HepG2 (cell line): ENCODE measurements around the gene MARK2.

Source experiments
- ARNT ChIP-seq: fragments of 450-650 bp; IDR thresholded peaks from 2 replicates; pipeline ENCODE4 v1.6.1; 2017
- CTCF ChIP-seq: sonication (generic); formaldehyde crosslinking; IDR thresholded peaks from 2 replicates; pipeline ENCODE4 v1.5.0; 2020; ENCODE audit warnings: mild to moderate bottlenecking, missing genetic modification reagents, moderate library complexity
- EZH2 ChIP-seq: conservative IDR thresholded peaks from 2 replicates; pipeline ENCODE4 v1.6.1; 2012; ENCODE audit warnings: mild to moderate bottlenecking, low read depth, low read length, moderate library complexity
- FOXO1 ChIP-seq: sonication (generic); formaldehyde crosslinking; IDR thresholded peaks from 2 replicates; pipeline ENCODE4 v1.4.0; 2020; ENCODE audit warnings: missing genetic modification reagents
- HHEX ChIP-seq: IDR thresholded peaks from 2 replicates; pipeline ENCODE4 v1.6.1; 2016; ENCODE audit warnings: control low read depth
- HMG20B ChIP-seq: conservative IDR thresholded peaks from 2 replicates; pipeline ENCODE4 v1.6.1; 2016; ENCODE audit warnings: missing genetic modification reagents, missing compliant biosample characterization
- MAX ChIP-seq: IDR thresholded peaks from 2 replicates; pipeline ENCODE4 v1.6.1; 2012; ENCODE audit warnings: inconsistent platforms
- MTF1 ChIP-seq: sonication (generic); formaldehyde crosslinking; IDR thresholded peaks from 2 replicates; pipeline ENCODE4 v1.5.0; 2020; ENCODE audit warnings: missing genetic modification reagents
- MYC ChIP-seq: sonication (generic); formaldehyde crosslinking; IDR thresholded peaks from 2 replicates; pipeline ENCODE4 v1.9.0; 2021; ENCODE audit warnings: missing genetic modification reagents, borderline replicate concordance
- SUZ12 ChIP-seq: fragments of 150-350 bp; IDR thresholded peaks from 2 replicates; pipeline ENCODE4 v1.6.1; 2014; ENCODE audit warnings: low read depth, low read length
- TGIF2 ChIP-seq: IDR thresholded peaks from 2 replicates; pipeline ENCODE4 v1.6.1; 2016; ENCODE audit warnings: control low read depth, missing compliant biosample characterization
- ZNF720 ChIP-seq: sonication (generic); formaldehyde crosslinking; IDR thresholded peaks from 2 replicates; pipeline ENCODE4 v1.4.0; 2020; ENCODE audit warnings: missing genetic modification reagents
- TF ChIP-seq, protein P1 (sequence below): IDR thresholded peaks from 2 replicates; pipeline ENCODE4 v1.6.1; 2016; ENCODE audit warnings: low read depth, borderline replicate concordance

- TF ChIP-seq ZNF720 (CRISPR knock-in tag) = no peak
- no peak for TF ChIP-seq MYC (CRISPR knock-in tag)
- TF ChIP-seq HHEX (CRISPR knock-in tag) = no peak
- TF ChIP-seq CTCF (CRISPR knock-in tag) = no peak
- no peak for TF ChIP-seq SUZ12
- TF ChIP-seq MAX = no peak
- no peak for TF ChIP-seq HMG20B (CRISPR knock-in tag)
- TF ChIP-seq MTF1 (CRISPR knock-in tag) = no peak
- no peak for TF ChIP-seq FOXO1
- no peak for TF ChIP-seq TGIF2 (CRISPR knock-in tag)
- TF ChIP-seq, protein P1, sequence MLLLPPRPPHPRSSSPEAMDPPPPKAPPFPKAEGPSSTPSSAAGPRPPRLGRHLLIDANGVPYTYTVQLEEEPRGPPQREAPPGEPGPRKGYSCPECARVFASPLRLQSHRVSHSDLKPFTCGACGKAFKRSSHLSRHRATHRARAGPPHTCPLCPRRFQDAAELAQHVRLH = no peak
- TF ChIP-seq EZH2 = no peak
- no peak for TF ChIP-seq ARNT
Measured at GRCh38 chr11:63908631-63909401, 69.9 kb downstream of the MARK2 start.
